HepG2 (cell line): Measurements from ENCODE around the gene AJM1. TPM values are rescaled to one million over a fixed set of nuclear protein-coding genes. Genes with fewer than 3 reads are reported as not detected.
A peak's percentile ranks its signal among the peaks of the same experiment; 100 is the strongest.

Experiments used
- DMTF1 ChIP-seq: sonication (generic); formaldehyde crosslinking; IDR thresholded peaks from 2 replicates; pipeline ENCODE4 v1.4.0; 2020; ENCODE audit warnings: mild to moderate bottlenecking, missing genetic modification reagents
- DZIP1 ChIP-seq: sonication (generic); formaldehyde crosslinking; IDR thresholded peaks from 2 replicates; pipeline ENCODE4 v1.5.0; 2020; ENCODE audit warnings: mild to moderate bottlenecking, missing genetic modification reagents
- HOXD1 ChIP-seq: sonication (generic); formaldehyde crosslinking; IDR thresholded peaks from 2 replicates; pipeline ENCODE4 v1.5.0; 2020; ENCODE audit warnings: missing genetic modification reagents
- MLXIP ChIP-seq: sonication (generic); formaldehyde crosslinking; IDR thresholded peaks from 2 replicates; pipeline ENCODE4 v1.9.0; 2021; ENCODE audit warnings: missing genetic modification reagents, borderline replicate concordance
- MYC ChIP-seq: sonication (generic); formaldehyde crosslinking; IDR thresholded peaks from 2 replicates; pipeline ENCODE4 v1.9.0; 2021; ENCODE audit warnings: missing genetic modification reagents, borderline replicate concordance
- NONO ChIP-seq, 2 experiments: fragments of 450-650 bp in 1 of 2; sonication (generic) in 1 of 2; formaldehyde crosslinking in 1 of 2; IDR thresholded peaks in 1 of 2; conservative IDR thresholded peaks in 1 of 2; 2 replicates each; pipeline versions ENCODE4 v1.6.1 to v1.8.0; 2017 to 2022; ENCODE audit warnings: mild to moderate bottlenecking in 1 of 2, missing genetic modification reagents in 1 of 2, moderate library complexity in 1 of 2
- PATZ1 ChIP-seq: sonication (generic); formaldehyde crosslinking; IDR thresholded peaks from 2 replicates; pipeline ENCODE4 v1.4.0; 2020; ENCODE audit warnings: missing genetic modification reagents
- RXRA ChIP-seq: sonication (generic); formaldehyde crosslinking; IDR thresholded peaks from 2 replicates; pipeline ENCODE4 v1.5.1; 2020; ENCODE audit warnings: missing genetic modification reagents
- SP1 ChIP-seq, 2 experiments: fragments of 450-650 bp in 1 of 2; sonication (generic) in 1 of 2; formaldehyde crosslinking in 1 of 2; IDR thresholded peaks; 2 replicates each; pipeline versions ENCODE4 v1.4.0 to v1.6.1; 2016 to 2020; ENCODE audit warnings: missing genetic modification reagents in 1 of 2
- ZNF224 ChIP-seq: sonication (generic); formaldehyde crosslinking; IDR thresholded peaks from 2 replicates; pipeline ENCODE4 v1.5.0; 2020; ENCODE audit warnings: mild to moderate bottlenecking, missing genetic modification reagents
- ZNF44 ChIP-seq: sonication (generic); formaldehyde crosslinking; IDR thresholded peaks from 2 replicates; pipeline ENCODE4 v1.5.1; 2020; ENCODE audit warnings: mild to moderate bottlenecking, missing genetic modification reagents
- ZNF598 ChIP-seq: sonication (generic); formaldehyde crosslinking; IDR thresholded peaks from 2 replicates; pipeline ENCODE4 v1.5.1; 2020; ENCODE audit warnings: mild to moderate bottlenecking, missing genetic modification reagents, borderline replicate concordance
- ZNF746 ChIP-seq: sonication (generic); formaldehyde crosslinking; IDR thresholded peaks from 2 replicates; pipeline ENCODE4 v1.8.0; 2022; ENCODE audit warnings: mild to moderate bottlenecking, missing genetic modification reagents
- ZNF891 ChIP-seq: sonication (generic); formaldehyde crosslinking; IDR thresholded peaks from 2 replicates; pipeline ENCODE4 v1.5.0; 2020; ENCODE audit warnings: mild to moderate bottlenecking, missing genetic modification reagents
- ZSCAN21 ChIP-seq: sonication (generic); formaldehyde crosslinking; IDR thresholded peaks from 2 replicates; pipeline ENCODE4 v1.8.0; 2022; ENCODE audit warnings: mild to moderate bottlenecking, missing genetic modification reagents, moderate library complexity, borderline replicate concordance
- polyA plus RNA-seq, 8 experiments: library from polyadenylated mRNA; depleted of rRNA in 3 of 8; stranded (reverse) in 7 of 8; unstranded in 1 of 8; fragments of >200 nt; fragmentation: Illumina TruSeq in 4 of 8; extraction: Trizol in 4 of 8; gene quantifications; 2 replicates each; pipeline versions ENCODE4 v1.2.1 to v1.2.3, GENCODE V29; 2011 to 2016; ENCODE audit warnings: low read depth in 4 of 8, missing spikeins in 1 of 8, mixed read lengths in 1 of 8; ENCODE audit not compliant: insufficient read depth in 1 of 8
- total RNA-seq, 5 experiments: library from RNA; depleted of rRNA; stranded (reverse); fragments of >200 nt; fragmentation: Illumina TruSeq; extraction: Trizol; gene quantifications; 2 replicates each; pipeline ENCODE4 v1.2.3, GENCODE V29; 2016; ENCODE audit warnings: low read depth in 1 of 5

Gene AJM1
- total and polyA plus RNA-seq, 2 of the 13 experiments (the other 11 are each of a cell fraction or from before 2014, with no cell fraction given), result 1.1 to 1.2 TPM

- TF ChIP-seq NONO (IDR thresholded peaks at IDR 0.05) (no peak), NONO (CRISPR knock-in tag; conservative IDR thresholded peaks at IDR 0.05) (peak; percentile 63), ZNF746 (CRISPR knock-in tag) (peak; percentile 29; the same call in 1 of the 2 replicates), ZSCAN21 (CRISPR knock-in tag) (0 out of 2 replicates have a peak, but pooled peaks have one; percentile 58), ZNF598 (CRISPR knock-in tag) (peak; percentile 52; the same call in 1 of the 2 replicates), MLXIP (CRISPR knock-in tag) (peak; percentile 44; the same call in 1 of the 2 replicates), ZNF224 (0 out of 2 replicates have a peak, but pooled peaks have one; percentile 67), ZNF891 (CRISPR knock-in tag) (peak; percentile 83; the same call in 1 of the 2 replicates), DMTF1 (CRISPR knock-in tag) (0 out of 2 replicates have a peak, but pooled peaks have one; percentile 30), MYC (CRISPR knock-in tag) (peak; percentile 65; the same call in 1 of the 2 replicates), PATZ1 (CRISPR knock-in tag) (peak; percentile 57), RXRA (CRISPR knock-in tag) (peak; percentile 72; the same call in 1 of the 2 replicates), ZNF44 (peak; percentile 83), DZIP1 (CRISPR knock-in tag) (peak; percentile 76; the same call in 1 of the 2 replicates), SP1 (IDR thresholded peaks at IDR 0.05) (no peak), SP1 (CRISPR knock-in tag; IDR thresholded peaks at IDR 0.05) (no peak), HOXD1 (CRISPR knock-in tag) (peak; percentile 54; the same call in 1 of the 2 replicates)
Observed at GRCh38 chr9:136886610-136887597, 44.6 kb downstream of the AJM1 start (continued).
